Endothelial cell (in vitro differentiated cells): ENCODE data around the gene PPP1R14B. TPM values are rescaled to one million over a fixed set of nuclear protein-coding genes. Genes with fewer than 3 reads are reported as not detected.

ENCODE experiments used
- DNase-seq: peaks from one replicate; pipeline ENCODE4 v3.0.0; 2021; ENCODE audit warnings: low spot score
- H3K27ac Mint-ChIP-seq: one replicate; pipeline ENCODE4 v1.8.0; 2021; ENCODE audit warnings: mixed read lengths, inconsistent platforms; ENCODE audit not compliant: unreplicated experiment
- H3K27me3 Mint-ChIP-seq: one replicate; pipeline ENCODE4 v1.8.0; 2021; ENCODE audit warnings: mild to moderate bottlenecking, moderate library complexity, mixed read lengths, inconsistent platforms; ENCODE audit not compliant: unreplicated experiment
- H3K36me3 Mint-ChIP-seq: one replicate; pipeline ENCODE4 v1.8.0; 2021; ENCODE audit warnings: mild to moderate bottlenecking, low read depth, mixed read lengths, inconsistent platforms; ENCODE audit not compliant: unreplicated experiment
- H3K4me1 Mint-ChIP-seq: one replicate; pipeline ENCODE4 v1.8.0; 2021; ENCODE audit warnings: mild to moderate bottlenecking, mixed read lengths, inconsistent platforms; ENCODE audit not compliant: unreplicated experiment
- H3K4me3 Mint-ChIP-seq: one replicate; pipeline ENCODE4 v1.8.0; 2021; ENCODE audit warnings: mild to moderate bottlenecking, mixed read lengths, inconsistent platforms; ENCODE audit not compliant: unreplicated experiment
- H3K9me3 Mint-ChIP-seq: one replicate; pipeline ENCODE4 v1.8.0; 2021; ENCODE audit warnings: mixed read lengths, inconsistent platforms; ENCODE audit not compliant: unreplicated experiment
- total RNA-seq: library from RNA; stranded (reverse); fragmentation: NEBNext Ultra II Directional; extraction: Animal tissue kit (Norgen Biotek cat#: 25700); gene quantifications from one replicate; pipeline ENCODE4 v1.2.1, GENCODE V29; 2021; ENCODE audit not compliant: unreplicated experiment
- TF ChIP-seq, protein P1 (sequence below): fragments of 200-600 bp; sonication (generic); IDR thresholded peaks from one replicate; pipeline ENCODE4 v1.5.0; 2021; ENCODE audit warnings: antibody characterized with exemption; ENCODE audit not compliant: unreplicated experiment

PPP1R14B gene
- total RNA-seq, 1 donor from 2014 or later, result 201 TPM

DNA sequence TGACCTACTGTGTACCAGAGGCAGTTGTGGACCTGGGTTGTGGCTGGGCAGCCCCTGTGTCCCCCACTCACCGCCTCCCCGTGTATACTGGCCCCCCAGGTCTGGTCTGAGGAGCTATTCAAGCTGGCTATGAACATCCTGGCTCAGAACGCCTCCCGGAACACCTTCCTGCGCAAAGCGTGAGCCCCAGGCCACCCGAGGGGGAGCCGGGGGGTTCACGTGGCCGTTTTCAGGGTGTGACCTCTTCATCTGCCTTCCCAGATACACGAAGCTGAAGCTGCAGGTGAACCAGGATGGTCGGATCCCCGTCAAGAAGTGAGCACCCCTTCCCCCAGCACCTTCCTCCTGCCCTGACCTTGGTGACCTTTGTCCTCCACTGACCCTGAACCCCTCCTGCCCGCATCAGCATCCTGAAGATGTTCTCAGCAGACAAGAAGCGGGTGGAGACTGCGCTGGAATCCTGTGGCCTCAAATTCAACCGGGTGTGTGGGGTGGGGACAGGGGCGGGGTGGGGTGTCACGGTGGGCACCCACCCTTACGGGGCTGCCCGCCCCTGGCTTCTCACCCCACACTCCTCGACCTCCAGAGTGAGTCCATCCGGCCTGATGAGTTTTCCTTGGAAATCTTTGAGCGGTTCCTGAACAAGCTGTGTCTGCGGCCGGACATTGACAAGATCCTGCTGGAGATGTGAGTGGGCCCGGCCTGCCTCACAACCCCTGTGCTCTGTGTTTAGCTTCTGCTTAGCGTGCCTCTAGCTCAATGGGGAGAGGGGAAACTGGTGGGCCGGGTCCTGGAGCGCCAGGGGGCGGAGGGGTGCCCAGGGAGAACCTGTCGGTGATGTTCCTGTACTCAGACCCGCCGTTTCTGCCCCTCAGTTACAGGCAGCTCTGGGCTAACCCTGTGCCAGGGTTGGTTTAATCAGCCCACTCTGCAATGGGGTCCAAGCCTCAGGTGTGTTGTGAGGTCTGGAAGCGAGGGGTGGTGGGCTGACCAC lies 8.7 kb upstream of the PPP1R14B start:
- H3K27me3 Mint-ChIP-seq, result peaks cover 17% of the 10 kb centered on the region

DNA sequence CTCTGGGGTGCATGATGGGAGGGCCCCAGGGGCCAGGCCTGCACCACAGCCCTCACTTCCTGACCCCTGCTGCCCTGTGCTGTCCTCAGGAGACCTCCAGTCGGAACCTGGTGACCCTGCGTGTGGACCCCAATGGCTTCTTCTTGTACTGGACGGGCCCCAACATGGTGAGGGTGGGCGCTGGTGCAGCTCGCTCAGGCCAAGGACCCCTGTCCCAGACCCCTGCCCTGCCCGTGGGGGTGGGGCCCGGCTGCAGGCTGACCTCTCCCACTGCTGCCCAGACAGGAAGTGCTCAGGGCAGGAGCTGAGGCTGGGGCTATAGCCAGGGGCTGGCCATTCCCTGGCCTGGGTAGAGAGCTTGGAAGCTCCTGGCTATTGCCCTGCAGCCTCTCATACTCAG lies 7.6 kb upstream of the PPP1R14B start:
- H3K36me3 Mint-ChIP-seq, result peaks cover 5% of the 10 kb centered on the region
- DNase-seq, result no peak
- H3K4me3 Mint-ChIP-seq, result no peak overlapping the region
- H3K27me3 Mint-ChIP-seq, result peaks cover 13% of the 10 kb centered on the region
- no peak overlapping the region for H3K27ac Mint-ChIP-seq
- H3K9me3 Mint-ChIP-seq, result no peaks in the 10 kb centered on the region
- peaks cover 19% of the 10 kb centered on the region for H3K4me1 Mint-ChIP-seq
- TF ChIP-seq, protein P1, sequence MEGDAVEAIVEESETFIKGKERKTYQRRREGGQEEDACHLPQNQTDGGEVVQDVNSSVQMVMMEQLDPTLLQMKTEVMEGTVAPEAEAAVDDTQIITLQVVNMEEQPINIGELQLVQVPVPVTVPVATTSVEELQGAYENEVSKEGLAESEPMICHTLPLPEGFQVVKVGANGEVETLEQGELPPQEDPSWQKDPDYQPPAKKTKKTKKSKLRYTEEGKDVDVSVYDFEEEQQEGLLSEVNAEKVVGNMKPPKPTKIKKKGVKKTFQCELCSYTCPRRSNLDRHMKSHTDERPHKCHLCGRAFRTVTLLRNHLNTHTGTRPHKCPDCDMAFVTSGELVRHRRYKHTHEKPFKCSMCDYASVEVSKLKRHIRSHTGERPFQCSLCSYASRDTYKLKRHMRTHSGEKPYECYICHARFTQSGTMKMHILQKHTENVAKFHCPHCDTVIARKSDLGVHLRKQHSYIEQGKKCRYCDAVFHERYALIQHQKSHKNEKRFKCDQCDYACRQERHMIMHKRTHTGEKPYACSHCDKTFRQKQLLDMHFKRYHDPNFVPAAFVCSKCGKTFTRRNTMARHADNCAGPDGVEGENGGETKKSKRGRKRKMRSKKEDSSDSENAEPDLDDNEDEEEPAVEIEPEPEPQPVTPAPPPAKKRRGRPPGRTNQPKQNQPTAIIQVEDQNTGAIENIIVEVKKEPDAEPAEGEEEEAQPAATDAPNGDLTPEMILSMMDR, result no peak

More for the DNA sequence above, 8.7 kb upstream of the PPP1R14B start:
- Mint-ChIP-seq H3K27ac (no peak overlapping the region), H3K4me1 (peaks cover 10% of the 10 kb centered on the region), H3K36me3 (peaks cover 16% of the 10 kb centered on the region), H3K4me3 (no peak overlapping the region), H3K9me3 (no peaks in the 10 kb centered on the region)
- TF ChIP-seq, protein P1, result no peak
- DNase-seq, result no peak

DNA sequence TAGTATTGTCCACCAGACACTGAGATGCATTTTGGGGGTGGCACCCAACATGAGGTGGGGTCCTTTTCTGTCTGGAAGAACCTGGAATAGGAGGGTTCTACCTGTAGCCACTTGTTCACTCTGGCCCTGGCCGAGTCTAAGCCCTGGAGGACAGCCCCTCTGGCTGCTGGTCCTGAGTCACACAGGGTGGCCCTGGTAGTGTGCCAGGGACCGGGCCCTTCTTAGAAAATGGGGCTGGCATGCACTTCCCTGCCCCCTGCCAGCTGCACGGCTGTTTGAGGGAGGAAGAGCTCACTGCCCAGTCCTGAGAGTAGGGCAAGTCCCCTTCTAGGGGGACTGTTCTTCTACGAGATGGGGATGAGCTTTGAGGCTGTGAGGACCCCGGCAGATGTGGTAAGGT lies 6.7 kb upstream of the PPP1R14B start:
- H3K9me3 Mint-ChIP-seq, result no peaks in the 10 kb centered on the region
- DNase-seq, result no peak
- peak overlapping the region; percentile 74 for H3K4me3 Mint-ChIP-seq

DNA sequence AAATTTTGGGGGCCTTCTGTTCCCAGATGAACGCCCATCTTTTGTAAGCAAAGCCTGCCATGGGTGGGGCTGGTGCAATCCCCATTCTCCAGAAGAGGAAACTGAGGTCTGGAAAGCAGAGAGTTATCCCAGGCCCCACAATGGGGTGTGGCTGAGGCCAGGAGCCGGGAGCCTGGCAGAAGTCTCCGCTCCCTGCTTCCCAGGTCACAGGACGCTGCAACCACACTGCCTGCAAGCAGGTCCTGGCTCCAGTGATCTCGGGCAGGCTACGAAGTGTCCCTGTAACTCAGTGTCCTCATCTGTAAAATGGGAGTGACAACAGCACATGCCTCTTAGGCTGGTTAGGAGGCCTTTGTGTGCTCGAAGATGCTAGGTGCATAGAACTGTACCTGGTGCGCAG lies 6.3 kb upstream of the PPP1R14B start:
- Mint-ChIP-seq H3K9me3 (no peaks in the 10 kb centered on the region), H3K36me3 (peaks cover 4% of the 10 kb centered on the region), H3K4me3 (peak overlapping the region; percentile 59), H3K4me1 (peaks cover 29% of the 10 kb centered on the region), H3K27me3 (peaks cover 11% of the 10 kb centered on the region), H3K27ac (no peak overlapping the region)
- TF ChIP-seq, protein P1, result no peak
- no peak for DNase-seq

More for the DNA sequence above, 6.7 kb upstream of the PPP1R14B start:
- Mint-ChIP-seq H3K27me3 (peaks cover 11% of the 10 kb centered on the region), H3K4me1 (peaks cover 25% of the 10 kb centered on the region), H3K27ac (no peak overlapping the region), H3K36me3 (peaks cover 4% of the 10 kb centered on the region)
- TF ChIP-seq, protein P1, result no peak
